GM21447 (cell line): ENCODE results near the gene NFS1.
"Not testable (repeated sequence)": the region's sequence is repeated elsewhere in the genome, so short reads cannot be mapped to it uniquely, and the experiment has no call there.

ENCODE experiments used
- ATAC-seq: cut with Tn5 transposase; IDR thresholded peaks from one replicate; pipeline ENCODE4 v1.9.1; 2021; ENCODE audit not compliant: unreplicated experiment

NFS1 gene

GRCh38 chr20:35729836-35730582, 30.9 kb upstream of the NFS1 start:
- ATAC-seq: no peak

- no peak for ATAC-seq
Measured at GRCh38 chr20:35729283-35729807, 30.2 kb upstream of the NFS1 start.

GRCh38 chr20:35726842-35727711, 27.9 kb upstream of the NFS1 start:
- ATAC-seq: no peak

- ATAC-seq: no peak
Measured at GRCh38 chr20:35724321-35725230, 25.4 kb upstream of the NFS1 start.

- not testable (repeated sequence) for ATAC-seq
Measured at GRCh38 chr20:35723652-35724320, 24.6 kb upstream of the NFS1 start.

GRCh38 chr20:35723275-35723639, 24.1 kb upstream of the NFS1 start:
- ATAC-seq: not testable (repeated sequence)

- no peak for ATAC-seq
Measured at GRCh38 chr20:35721621-35722020, 22.5 kb upstream of the NFS1 start.

- ATAC-seq: no peak
Measured at GRCh38 chr20:35721219-35721618, 22.1 kb upstream of the NFS1 start.

GRCh38 chr20:35720165-35721123, 21.3 kb upstream of the NFS1 start:
- no peak for ATAC-seq

- no peak for ATAC-seq
Measured at GRCh38 chr20:35719717-35720116, 20.6 kb upstream of the NFS1 start.

GRCh38 chr20:35718972-35719635, 20.0 kb upstream of the NFS1 start:
- no peak for ATAC-seq

- ATAC-seq: not testable (repeated sequence)
Measured at GRCh38 chr20:35718321-35718720, 19.2 kb upstream of the NFS1 start.

- ATAC-seq: no peak
Measured at GRCh38 chr20:35716330-35716729, 17.2 kb upstream of the NFS1 start.

- ATAC-seq: no peak
Measured at GRCh38 chr20:35715652-35716051, 16.5 kb upstream of the NFS1 start.

GRCh38 chr20:35714127-35714526, 15.0 kb upstream of the NFS1 start:
- ATAC-seq: no peak

- not testable (repeated sequence) for ATAC-seq
Measured at GRCh38 chr20:35713120-35713519, 14.0 kb upstream of the NFS1 start.

GRCh38 chr20:35711588-35712209, 12.5 kb upstream of the NFS1 start:
- no peak for ATAC-seq

GRCh38 chr20:35710884-35711587, 11.9 kb upstream of the NFS1 start:
- no peak for ATAC-seq
